Measurements from ENCODE around the gene XXYLT1.
"Not testable (repeated sequence)": the region's sequence is repeated elsewhere in the genome, so short reads cannot be mapped to it uniquely, and the experiment has no call there.

DNA sequence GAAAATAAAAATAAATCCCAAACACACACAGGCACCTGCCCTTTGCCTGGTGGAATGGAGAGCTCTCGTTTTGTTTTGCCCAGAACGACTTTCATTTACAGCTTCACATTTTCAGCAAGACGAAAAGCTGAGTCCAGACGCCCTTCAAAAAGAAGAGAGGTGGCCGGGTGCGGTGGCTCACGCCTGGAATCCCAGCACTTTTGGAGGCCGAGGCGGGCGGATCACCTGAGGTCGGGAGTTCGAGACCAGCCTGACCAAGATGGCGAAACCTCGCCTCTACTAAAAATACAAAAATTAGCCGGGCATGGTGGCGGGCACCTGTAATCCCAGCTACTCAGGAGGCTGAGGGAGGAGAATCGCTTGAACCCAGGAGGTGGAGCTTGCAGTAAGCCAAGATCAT lies 163.9 kb downstream of the XXYLT1 start:
- TF ChIP-seq EP300 (IDR thresholded peaks at IDR 0.05; ENCODE audit: borderline replicate concordance in 1 of 2, low read depth in 2 of 2, low read length in 2 of 2); POU5F1 (IDR thresholded peaks at IDR 0.05; ENCODE audit: low read depth, low read length); CHD2 (IDR thresholded peaks at IDR 0.05; ENCODE audit: low read length); CTCF (IDR thresholded peaks at IDR 0.05; ENCODE audit: control extremely low read depth in 1 of 3, insufficient read depth in 1 of 3, low read depth in 1 of 3, low read length in 3 of 3): not testable (repeated sequence)
